Hypothalamus (tissue), 51 donors: ENCODE measurements around the gene NUDT14.

ENCODE experiments used
- DNase-seq, 51 donors: peaks; one replicate each; lab custom pipeline; 2025; lab: John Stamatoyannopoulos, UW

The NUDT14 gene

DNA sequence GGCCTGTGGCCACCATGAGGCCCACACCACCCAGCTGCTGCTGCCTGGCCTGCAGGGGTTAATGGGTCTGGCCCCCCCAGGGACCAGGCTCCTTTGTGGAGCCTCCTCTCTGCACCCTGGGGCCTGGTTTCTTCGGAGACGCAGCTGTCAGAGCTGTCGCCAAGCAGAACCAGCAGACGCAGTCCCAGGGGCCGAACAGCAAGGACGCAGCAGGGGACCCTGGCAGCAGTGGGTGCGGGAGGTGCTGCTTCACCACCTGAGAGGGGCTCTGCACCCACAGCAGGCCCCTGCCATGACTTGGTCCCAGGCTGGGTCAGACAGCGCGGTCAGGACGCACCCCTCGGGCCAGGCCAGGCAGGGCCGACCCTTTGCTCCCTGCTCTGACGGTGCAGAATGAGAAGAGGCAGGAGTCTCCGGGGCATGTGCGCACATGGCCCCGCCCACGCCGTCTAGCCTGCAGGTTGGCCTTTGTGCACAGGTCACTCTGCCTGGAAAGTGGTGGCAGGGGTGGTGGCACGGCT is 43.0 kb downstream of the NUDT14 start:
- no peak for DNase-seq

GRCh38 chr14:105137481-105138020 is 43.6 kb downstream of the NUDT14 start:
- DNase-seq = no peak

- DNase-seq = no peak
Observed at GRCh38 chr14:105136401-105137322, 44.5 kb downstream of the NUDT14 start.

- no peak for DNase-seq
Observed at GRCh38 chr14:105135700-105136395, 45.3 kb downstream of the NUDT14 start.

GRCh38 chr14:105132921-105133654 is 48.0 kb downstream of the NUDT14 start:
- DNase-seq = no peak

DNA sequence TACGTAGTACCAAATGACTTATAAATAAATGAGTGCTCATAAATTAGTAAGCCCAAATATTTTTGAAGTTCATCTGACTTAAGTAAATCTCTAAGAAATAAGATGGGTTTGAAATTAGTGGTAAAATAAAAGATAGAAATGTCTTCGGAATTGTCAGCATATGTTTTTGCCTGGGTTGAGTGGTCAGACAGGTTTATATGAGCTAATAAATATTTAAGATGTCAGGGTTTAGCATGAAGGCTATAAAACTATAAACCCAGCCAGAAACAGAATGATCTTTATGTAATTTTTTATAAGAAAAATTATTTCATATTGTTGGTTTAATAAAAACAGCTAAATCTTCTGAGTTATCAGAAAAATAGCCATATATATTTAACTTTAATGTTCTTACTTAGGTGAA is 49.9 kb downstream of the NUDT14 start:
- DNase-seq = no peak

- no peak for DNase-seq
Observed at GRCh38 chr14:105128059-105128458, 53.1 kb downstream of the NUDT14 start.

DNA sequence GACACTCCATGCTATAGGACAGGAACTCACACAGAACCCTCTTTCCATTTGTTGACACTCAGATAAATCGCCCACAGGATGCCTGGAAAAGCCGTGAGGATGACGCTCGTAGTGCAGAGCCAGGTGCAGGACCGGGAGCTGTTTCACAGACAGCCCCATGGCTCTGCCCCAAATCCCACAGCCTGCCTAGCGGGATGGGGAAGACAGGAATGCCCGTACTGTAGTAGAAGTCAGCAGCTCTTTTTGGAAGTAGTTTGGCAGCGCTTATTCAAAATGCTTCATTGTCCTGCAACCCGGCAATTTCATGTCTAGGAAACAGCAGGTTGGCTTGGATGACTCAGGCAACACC is 54.2 kb downstream of the NUDT14 start:
- DNase-seq = no peak

GRCh38 chr14:105126126-105126980 is 54.8 kb downstream of the NUDT14 start:
- DNase-seq = no peak

GRCh38 chr14:105124823-105125222 is 56.3 kb downstream of the NUDT14 start:
- no peak for DNase-seq

- no peak for DNase-seq
Observed at GRCh38 chr14:105123981-105124765, 56.9 kb downstream of the NUDT14 start.

- no peak for DNase-seq
Observed at GRCh38 chr14:105123064-105123665, 57.9 kb downstream of the NUDT14 start.
